ENCODE results near the gene RIPOR3.

RIPOR3 gene

DNA sequence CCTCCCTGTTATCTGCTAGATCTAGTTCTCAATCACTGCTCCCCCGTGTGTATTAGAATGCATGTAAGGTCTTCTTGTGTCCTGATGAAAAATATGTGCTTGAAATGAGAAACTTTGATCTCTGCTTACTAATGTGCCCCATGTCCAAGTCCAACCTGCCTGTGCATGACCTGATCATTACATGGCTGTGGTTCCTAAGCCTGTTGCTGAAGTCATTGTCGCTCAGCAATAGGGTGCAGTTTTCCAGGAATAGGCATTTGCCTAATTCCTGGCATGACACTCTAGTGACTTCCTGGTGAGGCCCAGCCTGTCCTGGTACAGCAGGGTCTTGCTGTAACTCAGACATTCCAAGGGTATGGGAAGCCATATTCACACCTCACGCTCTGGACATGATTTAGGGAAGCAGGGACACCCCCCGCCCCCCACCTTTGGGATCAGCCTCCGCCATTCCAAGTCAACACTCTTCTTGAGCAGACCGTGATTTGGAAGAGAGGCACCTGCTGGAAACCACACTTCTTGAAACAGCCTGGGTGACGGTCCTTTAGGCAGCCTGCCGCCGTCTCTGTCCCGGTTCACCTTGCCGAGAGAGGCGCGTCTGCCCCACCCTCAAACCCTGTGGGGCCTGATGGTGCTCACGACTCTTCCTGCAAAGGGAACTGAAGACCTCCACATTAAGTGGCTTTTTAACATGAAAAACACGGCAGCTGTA lies 107.7 kb downstream of the RIPOR3 start:
- Histone ChIP-seq H3K27ac (ENCODE audit: low read depth, low read length) (no peak overlapping the region), H2AFZ (ENCODE audit: low read length, unreplicated experiment) (no peak overlapping the region)

GRCh38 chr20:50582591-50583234 lies 108.6 kb downstream of the RIPOR3 start:
- peaks cover 6% of the 10 kb centered on the region for H3K4me1 ChIP-seq (ENCODE audit: control insufficient read depth, insufficient read depth, low read length, unreplicated experiment)
- no peak overlapping the region for H2AFZ ChIP-seq (ENCODE audit: low read length, unreplicated experiment)
- peaks cover 46% of the 10 kb centered on the region for H3K36me3 ChIP-seq (ENCODE audit: insufficient read depth, low read length)
- no peak overlapping the region for H3K27ac ChIP-seq (ENCODE audit: low read depth, low read length)
- no peak overlapping the region for H3K4me3 ChIP-seq (ENCODE audit: low read depth, low read length)
- H3K27me3 ChIP-seq (ENCODE audit: insufficient read depth, low read length): no peaks in the 10 kb centered on the region
- no peaks in the 10 kb centered on the region for H3K79me2 ChIP-seq (ENCODE audit: control insufficient read depth, insufficient read depth, low read length, unreplicated experiment)

More for the DNA sequence above, 107.7 kb downstream of the RIPOR3 start:
- no peaks in the 10 kb centered on the region for H3K79me2 ChIP-seq (ENCODE audit: control insufficient read depth, insufficient read depth, low read length, unreplicated experiment)
- peaks cover 37% of the 10 kb centered on the region for H3K36me3 ChIP-seq (ENCODE audit: insufficient read depth, low read length)
- peaks cover 6% of the 10 kb centered on the region for H3K4me1 ChIP-seq (ENCODE audit: control insufficient read depth, insufficient read depth, low read length, unreplicated experiment)
- no peaks in the 10 kb centered on the region for H3K27me3 ChIP-seq (ENCODE audit: insufficient read depth, low read length)
- no peak overlapping the region for H3K4me3 ChIP-seq (ENCODE audit: low read depth, low read length)

GRCh38 chr20:50582092-50582491 lies 109.2 kb downstream of the RIPOR3 start:
- Histone ChIP-seq H3K36me3 (ENCODE audit: insufficient read depth, low read length) (peaks cover 47% of the 10 kb centered on the region), H3K4me3 (ENCODE audit: low read depth, low read length) (no peak overlapping the region), H2AFZ (ENCODE audit: low read length, unreplicated experiment) (no peak overlapping the region), H3K79me2 (ENCODE audit: control insufficient read depth, insufficient read depth, low read length, unreplicated experiment) (no peaks in the 10 kb centered on the region), H3K27me3 (ENCODE audit: insufficient read depth, low read length) (no peaks in the 10 kb centered on the region), H3K4me1 (ENCODE audit: control insufficient read depth, insufficient read depth, low read length, unreplicated experiment) (peaks cover 6% of the 10 kb centered on the region), H3K27ac (ENCODE audit: low read depth, low read length) (no peak overlapping the region)

GRCh38 chr20:50580842-50581544 lies 110.3 kb downstream of the RIPOR3 start:
- Histone ChIP-seq H3K27me3 (ENCODE audit: insufficient read depth, low read length) (no peaks in the 10 kb centered on the region), H3K36me3 (ENCODE audit: insufficient read depth, low read length) (peaks cover 47% of the 10 kb centered on the region), H2AFZ (ENCODE audit: low read length, unreplicated experiment) (no peak overlapping the region), H3K27ac (ENCODE audit: low read depth, low read length) (no peak overlapping the region), H3K4me3 (ENCODE audit: low read depth, low read length) (no peak overlapping the region), H3K79me2 (ENCODE audit: control insufficient read depth, insufficient read depth, low read length, unreplicated experiment) (no peaks in the 10 kb centered on the region), H3K4me1 (ENCODE audit: control insufficient read depth, insufficient read depth, low read length, unreplicated experiment) (peaks cover 6% of the 10 kb centered on the region)

DNA sequence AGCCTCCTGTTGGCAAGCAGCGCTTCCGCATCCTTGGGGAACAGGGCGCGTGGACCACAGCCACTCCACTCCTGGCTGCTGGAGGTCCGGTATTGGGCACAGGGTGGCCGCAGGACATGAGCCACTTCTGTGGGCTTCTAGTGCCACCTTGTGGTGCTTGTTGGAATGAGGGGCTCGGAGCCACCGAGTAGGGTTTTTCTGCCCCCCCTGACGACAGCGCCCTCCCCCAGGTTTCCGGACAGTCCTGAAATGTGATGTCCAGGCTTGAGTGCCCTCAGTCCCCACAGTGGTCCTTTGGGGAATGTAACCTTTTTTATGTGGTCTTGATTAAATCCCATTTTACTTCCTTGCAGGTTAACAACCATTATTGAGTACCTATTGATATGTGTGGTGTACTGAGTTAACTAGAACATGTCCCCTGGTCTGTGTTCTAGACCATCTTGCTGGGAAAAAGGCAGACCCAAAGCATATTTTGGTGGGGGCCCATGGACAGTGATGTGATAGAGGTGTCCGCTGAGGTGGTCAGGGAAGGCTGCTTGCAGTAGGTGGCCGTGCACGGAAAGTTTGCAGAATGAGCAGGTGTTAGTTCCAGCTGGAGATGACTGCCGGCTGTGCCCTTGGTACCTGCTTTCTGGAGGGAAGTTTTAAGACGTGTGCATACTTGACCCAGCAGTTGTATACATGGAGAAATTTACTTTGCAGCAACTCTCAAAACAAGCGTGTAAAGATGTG lies 111.2 kb downstream of the RIPOR3 start:
- Histone ChIP-seq H3K27ac (ENCODE audit: low read depth, low read length) (no peak overlapping the region), H3K27me3 (ENCODE audit: insufficient read depth, low read length) (no peaks in the 10 kb centered on the region), H3K4me3 (ENCODE audit: low read depth, low read length) (no peak overlapping the region), H3K79me2 (ENCODE audit: control insufficient read depth, insufficient read depth, low read length, unreplicated experiment) (peaks cover 4% of the 10 kb centered on the region), H3K4me1 (ENCODE audit: control insufficient read depth, insufficient read depth, low read length, unreplicated experiment) (peaks cover 6% of the 10 kb centered on the region), H2AFZ (ENCODE audit: low read length, unreplicated experiment) (no peak overlapping the region), H3K36me3 (ENCODE audit: insufficient read depth, low read length) (peaks cover 48% of the 10 kb centered on the region)

GRCh38 chr20:50579511-50579910 lies 111.8 kb downstream of the RIPOR3 start:
- Histone ChIP-seq H3K4me3 (ENCODE audit: low read depth, low read length) (no peak overlapping the region), H3K27ac (ENCODE audit: low read depth, low read length) (no peak overlapping the region), H3K36me3 (ENCODE audit: insufficient read depth, low read length) (peaks cover 55% of the 10 kb centered on the region), H3K27me3 (ENCODE audit: insufficient read depth, low read length) (no peaks in the 10 kb centered on the region), H3K79me2 (ENCODE audit: control insufficient read depth, insufficient read depth, low read length, unreplicated experiment) (peaks cover 9% of the 10 kb centered on the region), H2AFZ (ENCODE audit: low read length, unreplicated experiment) (no peak overlapping the region), H3K4me1 (ENCODE audit: control insufficient read depth, insufficient read depth, low read length, unreplicated experiment) (peaks cover 6% of the 10 kb centered on the region)

DNA sequence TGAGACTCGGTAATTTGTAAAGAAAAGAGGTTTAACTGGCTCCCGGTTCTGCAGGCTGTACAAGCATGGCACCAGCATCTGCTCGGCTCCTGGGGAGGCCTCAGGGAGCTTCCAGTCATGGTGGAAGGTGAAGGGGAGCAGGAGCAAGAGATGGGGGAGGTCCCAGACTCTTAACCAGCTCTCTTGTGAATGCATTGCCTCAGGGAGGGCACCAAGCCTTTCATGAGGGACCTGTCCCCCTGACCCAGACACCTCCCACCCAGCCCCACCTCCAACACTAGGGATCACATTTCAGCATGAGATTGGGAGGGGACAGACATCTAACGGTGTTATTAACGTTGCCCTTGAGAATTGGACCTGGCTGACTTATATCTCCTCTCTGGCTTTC lies 112.6 kb downstream of the RIPOR3 start:
- Histone ChIP-seq H3K36me3 (ENCODE audit: insufficient read depth, low read length) (peaks cover 60% of the 10 kb centered on the region), H3K4me1 (ENCODE audit: control insufficient read depth, insufficient read depth, low read length, unreplicated experiment) (peaks cover 7% of the 10 kb centered on the region), H3K4me3 (ENCODE audit: low read depth, low read length) (no peak overlapping the region), H3K79me2 (ENCODE audit: control insufficient read depth, insufficient read depth, low read length, unreplicated experiment) (peaks cover 15% of the 10 kb centered on the region), H3K27ac (ENCODE audit: low read depth, low read length) (no peak overlapping the region), H2AFZ (ENCODE audit: low read length, unreplicated experiment) (no peak overlapping the region), H3K27me3 (ENCODE audit: insufficient read depth, low read length) (no peaks in the 10 kb centered on the region)

DNA sequence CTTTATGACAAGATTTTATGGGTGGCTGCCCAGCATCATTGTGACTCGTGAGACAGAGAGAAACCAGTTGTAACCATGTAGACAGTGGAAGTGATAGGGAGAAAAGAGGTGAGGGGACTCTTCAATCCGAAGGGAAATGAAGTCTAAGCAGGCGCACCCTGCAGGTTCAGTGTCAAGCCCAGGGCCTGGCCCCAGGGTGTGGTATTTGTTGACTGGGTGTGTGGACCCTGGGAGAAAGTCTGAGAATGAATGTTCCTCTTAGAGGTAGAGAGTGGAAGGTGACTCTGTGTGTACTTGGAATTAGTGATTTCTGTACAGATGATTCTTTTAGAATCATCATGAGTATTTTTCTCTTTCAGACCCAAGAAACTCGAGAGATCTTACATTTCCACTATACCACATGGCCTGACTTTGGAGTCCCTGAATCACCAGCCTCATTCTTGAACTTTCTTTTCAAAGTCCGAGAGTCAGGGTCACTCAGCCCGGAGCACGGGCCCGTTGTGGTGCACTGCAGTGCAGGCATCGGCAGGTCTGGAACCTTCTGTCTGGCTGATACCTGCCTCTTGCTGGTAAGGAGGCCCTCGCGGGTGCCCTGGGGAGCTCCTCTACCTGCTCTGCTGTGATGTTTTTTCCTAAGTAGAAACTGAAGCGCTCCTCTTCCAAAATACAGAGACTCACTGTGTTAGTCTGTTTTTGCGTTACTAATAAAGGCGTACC lies 113.1 kb downstream of the RIPOR3 start:
- Histone ChIP-seq H3K4me3 (ENCODE audit: low read depth, low read length) (no peak overlapping the region), H3K79me2 (ENCODE audit: control insufficient read depth, insufficient read depth, low read length, unreplicated experiment) (peaks cover 18% of the 10 kb centered on the region), H2AFZ (ENCODE audit: low read length, unreplicated experiment) (no peak overlapping the region), H3K4me1 (ENCODE audit: control insufficient read depth, insufficient read depth, low read length, unreplicated experiment) (peaks cover 13% of the 10 kb centered on the region), H3K27me3 (ENCODE audit: insufficient read depth, low read length) (no peaks in the 10 kb centered on the region), H3K36me3 (ENCODE audit: insufficient read depth, low read length) (peaks cover 60% of the 10 kb centered on the region), H3K27ac (ENCODE audit: low read depth, low read length) (no peak overlapping the region)

- H3K27me3 ChIP-seq (ENCODE audit: insufficient read depth, low read length): no peaks in the 10 kb centered on the region
- no peak overlapping the region for H3K4me3 ChIP-seq (ENCODE audit: low read depth, low read length)
- no peak overlapping the region for H2AFZ ChIP-seq (ENCODE audit: low read length, unreplicated experiment)
- H3K4me1 ChIP-seq (ENCODE audit: control insufficient read depth, insufficient read depth, low read length, unreplicated experiment): peaks cover 21% of the 10 kb centered on the region
- H3K36me3 ChIP-seq (ENCODE audit: insufficient read depth, low read length): peaks cover 53% of the 10 kb centered on the region
- H3K27ac ChIP-seq (ENCODE audit: low read depth, low read length): no peak overlapping the region
- H3K79me2 ChIP-seq (ENCODE audit: control insufficient read depth, insufficient read depth, low read length, unreplicated experiment): peaks cover 23% of the 10 kb centered on the region
Observed at GRCh38 chr20:50577175-50578018, 113.9 kb downstream of the RIPOR3 start.

Data from ACC112 (cell line).